HL-60/S4 (cell line): ENCODE results near the gene ZNRF3.
"Not testable (repeated sequence)": the region's sequence is repeated elsewhere in the genome, so short reads cannot be mapped to it uniquely, and the experiment has no call there.

Experiments
- in situ Hi-C: fragments of 300-500 bp; cut with MboI; formaldehyde crosslinking; loops from 2 replicates; pipeline ENCODE4 v1.14.3; 2022; ENCODE audit warnings: low sequenced_read_pairs

Gene ZNRF3

GRCh38 chr22:28883917-28884746 lies 760 bp downstream of the ZNRF3 start:
- in situ Hi-C loops = no loop called here

GRCh38 chr22:28884747-28885350 lies 1.5 kb downstream of the ZNRF3 start:
- in situ Hi-C loops = no loop called here

- in situ Hi-C loops = no loop called here
Observed at GRCh38 chr22:28885939-28886338, 2.6 kb downstream of the ZNRF3 start.

GRCh38 chr22:28886679-28887078 lies 3.3 kb downstream of the ZNRF3 start:
- in situ Hi-C loops = not testable (repeated sequence)

GRCh38 chr22:28887725-28888459 lies 4.5 kb downstream of the ZNRF3 start:
- in situ Hi-C loops = no loop called here

GRCh38 chr22:28889478-28890024 lies 6.2 kb downstream of the ZNRF3 start:
- in situ Hi-C loops = no loop called here

- in situ Hi-C loops = no loop called here
Observed at GRCh38 chr22:28891156-28891733, 7.9 kb downstream of the ZNRF3 start.

GRCh38 chr22:28892175-28892731 lies 8.9 kb downstream of the ZNRF3 start:
- in situ Hi-C loops = no loop called here

GRCh38 chr22:28893810-28894209 lies 10.4 kb downstream of the ZNRF3 start:
- in situ Hi-C loops = no loop called here

GRCh38 chr22:28894334-28894733 lies 11.0 kb downstream of the ZNRF3 start:
- in situ Hi-C loops = no loop called here

GRCh38 chr22:28894807-28895206 lies 11.4 kb downstream of the ZNRF3 start:
- in situ Hi-C loops = no loop called here

GRCh38 chr22:28896611-28897010 lies 13.2 kb downstream of the ZNRF3 start:
- in situ Hi-C loops = no loop called here

GRCh38 chr22:28898233-28898629 lies 14.9 kb downstream of the ZNRF3 start:
- in situ Hi-C loops = no loop called here

GRCh38 chr22:28899199-28899853 lies 16.0 kb downstream of the ZNRF3 start:
- in situ Hi-C loops = no loop called here

- in situ Hi-C loops = no loop called here
Observed at GRCh38 chr22:28900379-28900925, 17.1 kb downstream of the ZNRF3 start.

GRCh38 chr22:28902490-28902889 lies 19.1 kb downstream of the ZNRF3 start:
- in situ Hi-C loops = no loop called here

GRCh38 chr22:28903080-28903479 lies 19.7 kb downstream of the ZNRF3 start:
- in situ Hi-C loops = no loop called here

- in situ Hi-C loops = no loop called here
Observed at GRCh38 chr22:28903729-28904128, 20.4 kb downstream of the ZNRF3 start.

- in situ Hi-C loops = no loop called here
Observed at GRCh38 chr22:28904211-28904896, 21.0 kb downstream of the ZNRF3 start.
